HepG2 (cell line): Measurements from ENCODE around the gene PLPPR5. TPM values are rescaled to one million over a fixed set of nuclear protein-coding genes. Genes with fewer than 3 reads are reported as not detected.

Experiments
- ATAC-seq: fragments of 200-7000 bp; cut with Tn5 transposase; 3 replicates; pipeline ENCODE4 v1.9.1; 2020; ENCODE audit warnings: mild to moderate bottlenecking, moderate library complexity
- BruUV-seq: library from RNA; stranded (reverse); fragments of 400-500 nt; replicated peaks from 2 replicates; lab custom pipeline; 2021; lab: Mats Ljungman, UMichigan
- CTCF ChIA-PET: fragments of 300-600 bp; formaldehyde crosslinking; extraction: SDS; loops from one replicate; lab custom pipeline; 2021; ENCODE audit warnings: low total read pairs, inconsistent platforms, low intra/inter-chr PET ratio; lab: Yijun Ruan, JAX
- POLR2A ChIA-PET: fragments of 350-600 bp; sonication (Branson Sonifier 250); formaldehyde crosslinking; loops from one replicate; lab custom pipeline; 2020; ENCODE audit warnings: antibody characterized with exemption, inconsistent platforms; lab: Yijun Ruan, JAX
- DNase-seq: peaks from one replicate; pipeline ENCODE4 v3.0.0-alpha.2; 2015; ENCODE audit warnings: low spot score
- FAIRE-seq: peaks from 3 replicates; lab custom pipeline; 2011; peaks lifted over from hg19 to GRCh38; lab: Jason Lieb, UNC
- H2AFZ ChIP-seq: one replicate; pipeline ENCODE4 v1.6.1; 2011; ENCODE audit warnings: low read length, inconsistent platforms
- H3K27ac ChIP-seq: fragments of 300-600 bp; 3 replicates; pipeline ENCODE4 v1.8.0; 2011; ENCODE audit warnings: mixed run types, mild to moderate bottlenecking, mixed read lengths, low read length, inconsistent platforms; ENCODE audit not compliant: insufficient read depth; ENCODE audit errors: extremely low read length
- H3K27me3 ChIP-seq, 2 experiments: fragments of 200-600 bp in 1 of 2; 2 replicates in 1 of 2; 3 replicates in 1 of 2; pipeline versions ENCODE4 v1.6.0 to v1.8.0; 2011; ENCODE audit warnings: low read length in 2 of 2, mild to moderate bottlenecking in 2 of 2, moderate library complexity in 2 of 2, inconsistent platforms in 1 of 2; ENCODE audit not compliant: insufficient read depth in 2 of 2, control insufficient read depth in 1 of 2
- H3K36me3 ChIP-seq, 2 experiments: fragments of 200-600 bp in 1 of 2; replicated peaks in 1 of 2; 2 replicates in 1 of 2; 3 replicates in 1 of 2; pipeline versions ENCODE4 v1.5.1 to v1.8.0; 2011; ENCODE audit warnings: low read length in 2 of 2, inconsistent platforms in 1 of 2; ENCODE audit not compliant: insufficient read depth in 2 of 2, control insufficient read depth in 1 of 2
- H3K4me1 ChIP-seq: 2 replicates; pipeline ENCODE4 v1.5.1; 2012; ENCODE audit warnings: low read length, inconsistent platforms; ENCODE audit not compliant: insufficient read depth
- H3K4me2 ChIP-seq: 2 replicates; pipeline ENCODE4 v1.6.0; 2011; ENCODE audit warnings: low read depth, low read length, inconsistent platforms
- H3K4me3 ChIP-seq, 3 experiments: fragments of 200-600 bp in 1 of 3; sonication (generic), shearing (Covaris generic) in 1 of 3; replicated peaks in 1 of 3; 2 replicates each; pipeline ENCODE4 v1.5.1; 2011 to 2016; ENCODE audit warnings: low read length in 3 of 3, inconsistent platforms in 2 of 3, low read depth in 2 of 3, mild to moderate bottlenecking in 2 of 3, control low read depth in 1 of 3, mixed read lengths in 1 of 3; ENCODE audit not compliant: insufficient read depth in 1 of 3
- H3K79me2 ChIP-seq: one replicate; pipeline ENCODE4 v1.6.1; 2011; ENCODE audit warnings: low read length, inconsistent platforms; ENCODE audit not compliant: insufficient read depth
- H3K9ac ChIP-seq: 2 replicates; pipeline ENCODE4 v1.6.0; 2011; ENCODE audit warnings: mild to moderate bottlenecking, low read depth, low read length, inconsistent platforms; ENCODE audit not compliant: insufficient read depth
- H3K9me3 ChIP-seq: 2 replicates; pipeline ENCODE4 v1.5.1; 2012; ENCODE audit warnings: mild to moderate bottlenecking, low read length
- H4K20me1 ChIP-seq: 2 replicates; pipeline ENCODE4 v1.6.0; 2011; ENCODE audit warnings: inconsistent platforms, mild to moderate bottlenecking, low read length, moderate library complexity; ENCODE audit not compliant: insufficient read depth
- SATB2 ChIP-seq: sonication (generic); formaldehyde crosslinking; IDR thresholded peaks from 2 replicates; pipeline ENCODE4 v1.5.0; 2020; ENCODE audit warnings: missing genetic modification reagents
- YEATS4 ChIP-seq: sonication (generic); formaldehyde crosslinking; IDR thresholded peaks from 2 replicates; pipeline ENCODE4 v1.4.0; 2020; ENCODE audit warnings: missing genetic modification reagents, borderline replicate concordance
- ZNF280B ChIP-seq: sonication (generic); formaldehyde crosslinking; IDR thresholded peaks from 2 replicates; pipeline ENCODE4 v1.5.0; 2020; ENCODE audit warnings: missing genetic modification reagents, mild to moderate bottlenecking, borderline replicate concordance
- ZXDC ChIP-seq: sonication (generic); formaldehyde crosslinking; IDR thresholded peaks from 2 replicates; pipeline ENCODE4 v1.5.0; 2020; ENCODE audit warnings: mild to moderate bottlenecking, missing genetic modification reagents
- WGBS: methylation state at CpG from one replicate; pipeline ENCODE4 v1.1.6; 2017; ENCODE audit warnings: low lambda C conversion rate; 5-methylcytosine and 5-hydroxymethylcytosine counted together
- in situ Hi-C: cut with HindIII; loops from 2 replicates; pipeline ENCODE4 v1.10.0; 2017; ENCODE audit warnings: low pct_unique_long_range_greater_than_20kb; ENCODE audit not compliant: extremely low pct_ligation_motif_present
- intact Hi-C: fragments of 100-400 bp; cut with micrococcal nuclease; formaldehyde crosslinking; loops from one replicate; pipeline ENCODE4 v1.10.0; 2022; ENCODE audit not compliant: unreplicated experiment
- polyA plus RNA-seq, 8 experiments: library from polyadenylated mRNA; depleted of rRNA in 3 of 8; stranded (reverse) in 7 of 8; unstranded in 1 of 8; fragments of >200 nt; fragmentation: Illumina TruSeq in 4 of 8; extraction: Trizol in 4 of 8; gene quantifications; 2 replicates each; pipeline versions ENCODE4 v1.2.1 to v1.2.3, GENCODE V29; 2011 to 2016; ENCODE audit warnings: low read depth in 4 of 8, missing spikeins in 1 of 8, mixed read lengths in 1 of 8; ENCODE audit not compliant: insufficient read depth in 1 of 8
- total RNA-seq, 5 experiments: library from RNA; depleted of rRNA; stranded (reverse); fragments of >200 nt; fragmentation: Illumina TruSeq; extraction: Trizol; gene quantifications; 2 replicates each; pipeline ENCODE4 v1.2.3, GENCODE V29; 2016; ENCODE audit warnings: low read depth in 1 of 5

The PLPPR5 gene
- total and polyA plus RNA-seq, 2 of the 13 experiments (the other 11 are each of a cell fraction or from before 2014, with no cell fraction given): not detected

DNA sequence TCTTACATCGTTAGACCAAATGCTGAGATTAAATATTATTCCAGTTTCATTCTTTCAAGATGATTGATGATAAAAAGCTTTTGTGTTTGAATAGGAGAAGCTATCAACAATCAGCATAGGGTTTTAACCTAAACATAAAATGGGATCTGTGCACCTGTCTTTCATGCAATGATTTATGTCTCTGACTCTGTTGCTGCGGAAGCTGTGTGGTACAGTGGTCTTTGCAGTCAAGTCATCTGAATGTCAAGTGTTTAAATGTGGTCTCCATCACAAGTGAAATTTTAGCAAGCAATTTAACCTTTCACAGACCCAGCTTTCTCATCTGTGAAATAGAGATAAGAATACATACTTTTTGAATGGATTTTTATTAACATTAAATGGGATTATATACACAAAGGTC, 107.2 kb downstream of the PLPPR5 start (continued):
- TF ChIP-seq ZXDC (CRISPR knock-in tag): no peak

DNA sequence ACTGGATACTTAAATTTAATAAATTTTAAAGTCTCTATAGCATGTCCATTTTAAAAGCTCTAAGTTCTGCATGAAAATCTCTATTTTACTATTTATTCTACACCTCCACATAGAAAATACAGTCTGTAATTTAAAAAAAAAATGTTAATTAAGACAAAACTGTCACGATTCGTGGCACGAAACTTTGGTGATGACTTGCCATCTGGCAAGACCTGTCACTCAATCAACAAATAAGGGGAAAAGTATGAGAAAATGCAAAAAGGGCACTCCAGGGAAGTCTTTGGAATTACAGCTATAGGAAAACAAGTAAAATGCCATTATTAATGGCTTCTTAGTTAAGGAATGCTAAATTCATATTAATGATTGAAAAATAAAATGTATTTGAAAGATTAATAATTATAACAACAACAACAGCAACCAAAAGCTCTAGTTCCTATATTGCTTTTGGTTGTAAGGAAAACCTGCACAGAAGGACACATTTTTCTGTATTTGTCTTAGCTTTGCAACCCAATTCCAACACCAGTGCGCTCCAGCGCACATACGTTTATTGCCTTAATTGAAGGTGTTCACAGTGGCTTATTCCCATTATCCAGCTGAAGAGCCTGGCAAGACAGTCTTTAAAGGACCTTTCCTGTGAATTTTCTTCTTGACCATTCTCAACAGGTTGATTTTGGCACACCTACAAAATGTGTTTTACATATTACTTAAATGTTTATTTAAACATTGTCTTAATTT, 107.8 kb downstream of the PLPPR5 start:
- in situ Hi-C loops: no loop called here
- H3K9ac ChIP-seq: no peak overlapping the region
- no peaks in the 10 kb centered on the region for H3K36me3 ChIP-seq
- H3K4me2 ChIP-seq: no peak overlapping the region
- CTCF ChIA-PET: no interaction called here
- no peaks in the 10 kb centered on the region for H3K9me3 ChIP-seq
- no peak overlapping the region for H3K4me3 ChIP-seq
- DNase-seq: no peak
- TF ChIP-seq ZNF280B (CRISPR knock-in tag): no peak
- TF ChIP-seq YEATS4 (CRISPR knock-in tag): no peak
- no peak for TF ChIP-seq SATB2 (CRISPR knock-in tag)
- TF ChIP-seq, all 625 proteins: peak for 0
- ATAC-seq: no peak
- FAIRE-seq: no peak
- H3K4me1 ChIP-seq: no peaks in the 10 kb centered on the region
- 42% methylated on average over 6 of the region's 6 CpGs for WGBS
- no peaks in the 10 kb centered on the region for H4K20me1 ChIP-seq
- H3K79me2 ChIP-seq: no peaks in the 10 kb centered on the region
- intact Hi-C loops: no loop called here
- no peak overlapping the region for H3K27ac ChIP-seq
- POLR2A ChIA-PET: no interaction called here
- no peak overlapping the region for H2AFZ ChIP-seq
- no TSS peak for BruUV-seq
- no peaks in the 10 kb centered on the region for H3K27me3 ChIP-seq
